Lower lobe of right lung (tissue), 2 donors: ENCODE data around the gene CCDC13. TPM values are rescaled to one million over a fixed set of nuclear protein-coding genes. Genes with fewer than 3 reads are reported as not detected.

ENCODE experiments used
- ATAC-seq, 2 donors: fragments of 200-7000 bp; cut with Tn5 transposase; one replicate each; pipeline ENCODE4 v1.9.1; 2020 to 2022; ENCODE audit warnings: mild to moderate bottlenecking in 2 of 2, moderate library complexity in 2 of 2
- DNase-seq: peaks from one replicate; pipeline ENCODE4 v3.0.0-alpha.2; 2020
- H3K27ac ChIP-seq: fragments of 200-600 bp; one replicate; pipeline ENCODE4 v1.8.0; 2022
- H3K27me3 ChIP-seq: fragments of 200-600 bp; one replicate; pipeline ENCODE4 v1.8.0; 2022; ENCODE audit warnings: low read depth
- H3K36me3 ChIP-seq: fragments of 200-600 bp; one replicate; pipeline ENCODE4 v1.8.0; 2022; ENCODE audit warnings: mild to moderate bottlenecking
- H3K4me1 ChIP-seq: fragments of 200-600 bp; one replicate; pipeline ENCODE4 v1.8.0; 2022
- H3K4me3 ChIP-seq: fragments of 200-600 bp; one replicate; pipeline ENCODE4 v1.8.0; 2022; ENCODE audit warnings: mild to moderate bottlenecking
- H3K9me3 ChIP-seq: fragments of 200-600 bp; one replicate; pipeline ENCODE4 v1.8.0; 2022
- intact Hi-C: fragments of 100-400 bp; cut with DNase I; formaldehyde crosslinking; loops from one replicate; pipeline ENCODE4 v1.11.0; 2022
- total RNA-seq: library from RNA; stranded (reverse); fragmentation: NEBNext Ultra II Directional; extraction: Animal tissue kit (Norgen Biotek cat#: 25700); gene quantifications from one replicate; pipeline ENCODE4 v1.2.1, GENCODE V29; 2021
- TF ChIP-seq, protein P1 (sequence below): fragments of 200-600 bp; IDR thresholded peaks from one replicate; pipeline ENCODE4 v1.8.0; 2022; ENCODE audit warnings: antibody characterized with exemption, mild to moderate bottlenecking
- donor health status: DM: no; HTN: yes; CAD: no; lungs with severe emphysema.

CCDC13 gene
- total RNA-seq, 1 donor from 2014 or later = 2.5 TPM

GRCh38 chr3:42732196-42732828 lies 40.7 kb downstream of the CCDC13 start:
- Histone ChIP-seq H3K9me3 (no peaks in the 10 kb centered on the region), H3K36me3 (no peaks in the 10 kb centered on the region), H3K4me1 (no peaks in the 10 kb centered on the region), H3K4me3 (no peak overlapping the region), H3K27ac (no peak overlapping the region), H3K27me3 (no peaks in the 10 kb centered on the region)
- DNase-seq (no peak), ATAC-seq (no peak)
- intact Hi-C loops = no loop called here
- TF ChIP-seq, protein P1, sequence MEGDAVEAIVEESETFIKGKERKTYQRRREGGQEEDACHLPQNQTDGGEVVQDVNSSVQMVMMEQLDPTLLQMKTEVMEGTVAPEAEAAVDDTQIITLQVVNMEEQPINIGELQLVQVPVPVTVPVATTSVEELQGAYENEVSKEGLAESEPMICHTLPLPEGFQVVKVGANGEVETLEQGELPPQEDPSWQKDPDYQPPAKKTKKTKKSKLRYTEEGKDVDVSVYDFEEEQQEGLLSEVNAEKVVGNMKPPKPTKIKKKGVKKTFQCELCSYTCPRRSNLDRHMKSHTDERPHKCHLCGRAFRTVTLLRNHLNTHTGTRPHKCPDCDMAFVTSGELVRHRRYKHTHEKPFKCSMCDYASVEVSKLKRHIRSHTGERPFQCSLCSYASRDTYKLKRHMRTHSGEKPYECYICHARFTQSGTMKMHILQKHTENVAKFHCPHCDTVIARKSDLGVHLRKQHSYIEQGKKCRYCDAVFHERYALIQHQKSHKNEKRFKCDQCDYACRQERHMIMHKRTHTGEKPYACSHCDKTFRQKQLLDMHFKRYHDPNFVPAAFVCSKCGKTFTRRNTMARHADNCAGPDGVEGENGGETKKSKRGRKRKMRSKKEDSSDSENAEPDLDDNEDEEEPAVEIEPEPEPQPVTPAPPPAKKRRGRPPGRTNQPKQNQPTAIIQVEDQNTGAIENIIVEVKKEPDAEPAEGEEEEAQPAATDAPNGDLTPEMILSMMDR = no peak

DNA sequence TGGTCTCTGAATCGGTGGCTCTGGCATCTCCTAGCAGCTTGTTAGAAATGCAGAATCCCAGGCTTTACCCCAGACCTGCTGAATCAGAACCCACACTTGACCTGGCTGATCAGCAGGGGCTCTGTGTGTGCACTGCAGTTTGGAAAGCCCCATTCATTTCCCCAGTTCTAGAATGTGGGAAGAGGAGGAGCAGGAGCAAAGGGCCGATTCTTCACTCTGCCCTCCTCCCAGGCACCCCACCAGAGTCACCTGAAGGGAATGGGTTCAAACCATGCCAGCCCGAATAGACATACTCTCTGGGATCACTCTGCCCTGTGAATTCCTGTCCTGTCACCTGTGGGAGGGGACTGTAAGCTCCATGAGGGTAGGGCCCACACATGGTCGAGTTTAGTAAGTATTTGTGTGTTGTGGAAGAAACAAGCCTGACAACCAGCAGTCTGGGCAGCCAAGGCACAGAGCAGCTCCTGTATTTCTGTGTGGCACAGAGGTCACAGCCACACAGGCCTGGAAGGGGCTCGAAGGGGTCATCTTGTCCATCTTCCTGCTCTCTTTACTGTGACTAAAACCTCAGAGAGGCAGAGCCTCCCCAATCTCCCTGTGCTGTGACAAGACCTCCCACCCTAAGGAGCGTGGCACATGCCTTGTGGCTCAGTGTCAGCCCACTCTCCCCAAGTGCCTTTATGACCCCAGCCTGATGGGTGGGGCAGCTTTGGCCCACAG lies 41.4 kb downstream of the CCDC13 start:
- DNase-seq = no peak
- intact Hi-C loops = no loop called here
- no peak for ATAC-seq
- H3K27me3 ChIP-seq = no peaks in the 10 kb centered on the region
- H3K27ac ChIP-seq = no peak overlapping the region
- no peaks in the 10 kb centered on the region for H3K4me1 ChIP-seq
- H3K36me3 ChIP-seq = no peaks in the 10 kb centered on the region
- no peaks in the 10 kb centered on the region for H3K9me3 ChIP-seq
- TF ChIP-seq, protein P1 = no peak
- H3K4me3 ChIP-seq = no peak overlapping the region

- intact Hi-C loops = no loop called here
- no peak overlapping the region for H3K27ac ChIP-seq
- no peak for ATAC-seq
- TF ChIP-seq, protein P1 = no peak
- DNase-seq = no peak
- no peaks in the 10 kb centered on the region for H3K4me1 ChIP-seq
- H3K27me3 ChIP-seq = no peaks in the 10 kb centered on the region
- no peaks in the 10 kb centered on the region for H3K9me3 ChIP-seq
- H3K4me3 ChIP-seq = no peak overlapping the region
- H3K36me3 ChIP-seq = no peaks in the 10 kb centered on the region
These were observed 42.2 kb downstream of the CCDC13 start for GRCh38 chr3:42730706-42731420.

DNA sequence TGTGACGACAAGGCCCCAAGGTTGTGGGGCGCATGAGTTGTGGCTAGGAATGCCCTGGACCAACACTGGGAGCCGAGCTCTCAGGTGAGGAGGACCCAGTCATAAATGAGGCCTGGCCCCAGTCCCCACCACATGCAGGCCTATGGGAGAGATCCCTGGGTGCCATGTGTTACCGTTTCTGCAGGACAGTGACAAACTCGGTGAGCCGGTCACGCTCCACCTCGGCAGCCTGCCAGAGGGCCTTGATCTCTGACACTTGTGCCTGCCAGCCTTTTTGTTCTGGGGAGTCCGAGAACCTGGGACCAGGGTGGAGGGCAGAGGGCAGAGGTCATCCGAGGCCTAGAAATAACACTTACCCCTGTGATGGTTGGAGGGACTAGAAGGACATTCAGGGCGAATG lies 42.8 kb downstream of the CCDC13 start:
- Histone ChIP-seq H3K27ac (no peak overlapping the region), H3K27me3 (no peaks in the 10 kb centered on the region)

GRCh38 chr3:42729404-42730145 lies 43.5 kb downstream of the CCDC13 start:
- intact Hi-C loops = no loop called here
- no peaks in the 10 kb centered on the region for H3K36me3 ChIP-seq
- no peaks in the 10 kb centered on the region for H3K9me3 ChIP-seq
- TF ChIP-seq, protein P1 = no peak
- H3K27me3 ChIP-seq = no peaks in the 10 kb centered on the region
- H3K27ac ChIP-seq = no peak overlapping the region
- no peak for DNase-seq
- H3K4me1 ChIP-seq = no peaks in the 10 kb centered on the region
- ATAC-seq = no peak
- H3K4me3 ChIP-seq = no peak overlapping the region

More for the DNA sequence above, 42.8 kb downstream of the CCDC13 start:
- no peak for ATAC-seq
- Histone ChIP-seq H3K36me3 (no peaks in the 10 kb centered on the region), H3K4me1 (no peaks in the 10 kb centered on the region), H3K9me3 (no peaks in the 10 kb centered on the region), H3K4me3 (no peak overlapping the region)
- TF ChIP-seq, protein P1 = no peak
- no peak for DNase-seq
- intact Hi-C loops = no loop called here
